ENCODE data around the gene MSTN.
"Not testable (repeated sequence)": the region's sequence is repeated elsewhere in the genome, so short reads cannot be mapped to it uniquely, and the experiment has no call there.

DNA sequence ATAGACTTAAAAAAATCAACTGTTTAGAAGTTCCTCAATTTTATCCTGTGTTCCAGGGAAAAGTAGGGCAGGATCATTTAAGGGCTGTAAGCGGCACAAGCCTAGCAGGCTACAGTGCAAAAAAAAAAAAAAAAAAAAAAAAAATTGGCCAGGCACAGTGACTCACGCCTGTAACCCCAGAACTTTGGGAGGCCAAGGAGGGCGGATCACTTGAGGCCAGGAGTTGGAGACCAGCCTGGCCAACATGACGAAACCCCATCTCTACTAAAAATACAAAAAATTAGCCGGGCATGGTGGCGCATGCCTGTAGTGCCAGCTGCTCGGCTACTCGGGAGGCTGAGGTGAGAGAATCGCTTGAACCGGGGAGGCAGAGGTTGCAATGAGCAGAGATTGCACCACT, 28.1 kb downstream of the MSTN start:
- TF ChIP-seq, protein P1, sequence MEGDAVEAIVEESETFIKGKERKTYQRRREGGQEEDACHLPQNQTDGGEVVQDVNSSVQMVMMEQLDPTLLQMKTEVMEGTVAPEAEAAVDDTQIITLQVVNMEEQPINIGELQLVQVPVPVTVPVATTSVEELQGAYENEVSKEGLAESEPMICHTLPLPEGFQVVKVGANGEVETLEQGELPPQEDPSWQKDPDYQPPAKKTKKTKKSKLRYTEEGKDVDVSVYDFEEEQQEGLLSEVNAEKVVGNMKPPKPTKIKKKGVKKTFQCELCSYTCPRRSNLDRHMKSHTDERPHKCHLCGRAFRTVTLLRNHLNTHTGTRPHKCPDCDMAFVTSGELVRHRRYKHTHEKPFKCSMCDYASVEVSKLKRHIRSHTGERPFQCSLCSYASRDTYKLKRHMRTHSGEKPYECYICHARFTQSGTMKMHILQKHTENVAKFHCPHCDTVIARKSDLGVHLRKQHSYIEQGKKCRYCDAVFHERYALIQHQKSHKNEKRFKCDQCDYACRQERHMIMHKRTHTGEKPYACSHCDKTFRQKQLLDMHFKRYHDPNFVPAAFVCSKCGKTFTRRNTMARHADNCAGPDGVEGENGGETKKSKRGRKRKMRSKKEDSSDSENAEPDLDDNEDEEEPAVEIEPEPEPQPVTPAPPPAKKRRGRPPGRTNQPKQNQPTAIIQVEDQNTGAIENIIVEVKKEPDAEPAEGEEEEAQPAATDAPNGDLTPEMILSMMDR (IDR thresholded peaks at IDR 0.05), result not testable (repeated sequence)
- not testable (repeated sequence) for TF ChIP-seq POLR2AphosphoS5, POLR2A (IDR thresholded peaks at IDR 0.05)

All from prostate gland (tissue), 2 donors.